GM19351 (cell line): Measurements from ENCODE around the gene HSPA4L.
A peak's percentile ranks its signal among the peaks of the same experiment; 100 is the strongest.

Experiments
- ATAC-seq: cut with Tn5 transposase; IDR thresholded peaks from one replicate; pipeline ENCODE4 v1.9.1; 2021; ENCODE audit warnings: mild to moderate bottlenecking, moderate library complexity; ENCODE audit not compliant: unreplicated experiment

The HSPA4L gene

DNA sequence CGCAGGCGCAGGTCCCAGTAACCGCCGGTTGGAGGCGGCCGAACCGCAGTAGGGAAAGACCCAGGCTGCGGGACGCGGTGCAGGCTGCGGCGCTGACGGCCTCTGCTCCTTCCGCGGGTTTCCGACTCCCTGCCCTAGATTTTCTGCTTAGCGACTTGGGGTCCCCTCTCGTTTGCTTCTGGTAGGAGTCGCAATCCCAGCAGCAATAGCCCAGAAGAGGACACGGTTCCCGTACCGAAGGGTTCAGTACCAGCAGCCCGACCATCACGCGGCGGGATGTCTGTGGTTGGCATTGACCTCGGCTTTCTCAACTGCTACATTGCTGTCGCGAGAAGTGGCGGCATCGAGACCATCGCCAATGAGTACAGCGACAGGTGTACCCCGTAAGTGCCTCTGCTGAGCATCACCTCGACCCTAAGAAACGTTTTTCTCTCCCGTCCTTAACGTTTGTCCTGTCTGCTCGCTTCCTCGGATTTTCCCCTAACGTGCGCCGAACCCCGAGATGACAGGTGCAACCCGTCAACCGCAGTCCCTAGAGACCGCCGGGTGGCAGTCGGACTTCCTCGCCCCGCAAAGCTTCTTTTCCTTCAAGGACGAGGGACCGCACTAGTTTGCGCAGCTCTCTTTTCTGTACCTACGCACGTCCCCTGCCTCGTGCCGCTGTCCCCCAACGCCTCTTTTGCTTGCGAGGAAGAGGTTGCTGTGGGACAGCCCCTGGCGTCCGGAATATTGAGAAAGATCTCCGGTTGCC is at the start of gene HSPA4L:
HSPA4L (plus strand) TSS at position 48 of the 751 bp plus-strand sequence; CDS start at position 277, 229 bp downstream.
- ATAC-seq = peak; percentile 38

DNA sequence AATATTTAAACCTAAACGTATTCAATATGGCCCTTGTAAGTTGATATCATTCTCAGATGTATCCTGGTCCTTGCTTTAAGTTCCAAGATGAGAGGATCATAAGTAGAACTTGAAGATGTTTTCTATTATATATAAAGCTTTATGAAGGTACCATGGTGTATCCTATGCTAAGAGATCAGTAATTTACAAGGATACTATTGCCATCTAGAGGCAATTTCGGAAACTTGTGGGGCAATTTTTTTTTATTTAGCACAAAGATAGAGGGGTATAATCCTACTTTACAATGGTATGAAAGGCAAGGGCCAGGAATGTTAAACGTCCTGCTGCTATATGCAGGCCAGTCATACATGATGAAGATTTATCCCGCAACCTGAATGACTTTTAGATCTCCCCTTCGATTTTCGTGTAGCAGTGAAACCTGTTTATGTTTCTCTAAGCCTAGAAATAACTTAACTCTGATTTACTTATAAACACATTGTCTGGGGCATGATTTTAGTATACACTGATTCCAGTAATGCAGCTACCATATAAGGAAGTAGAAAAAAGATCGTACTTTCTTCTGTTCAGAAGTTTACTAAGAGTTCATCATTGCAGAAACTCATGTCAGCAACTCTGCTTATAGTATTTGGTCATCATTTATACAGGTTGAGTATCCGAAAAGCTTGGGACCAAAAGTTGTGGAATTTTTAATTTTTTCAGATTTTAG is 49.3 kb upstream of the HSPA4L start:
- ATAC-seq = peak; percentile 80

DNA sequence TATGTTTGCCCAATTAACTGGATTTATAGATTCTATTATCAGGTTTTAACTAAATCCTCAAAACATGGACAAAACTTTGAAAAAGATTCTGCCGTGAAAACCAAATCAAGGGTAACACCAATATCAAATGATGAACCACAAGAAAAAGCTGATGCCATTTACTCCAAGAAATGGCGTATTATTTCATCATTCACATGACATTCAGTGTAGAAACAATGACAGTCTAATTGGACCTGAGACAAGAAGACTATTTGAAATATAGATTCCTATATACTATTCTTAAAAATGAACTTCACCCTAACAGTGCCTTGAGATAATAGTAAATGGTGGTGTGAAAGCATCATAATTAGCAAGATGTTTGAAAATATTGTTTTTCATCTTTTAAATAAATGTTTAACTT is 47.1 kb upstream of the HSPA4L start:
- no peak for ATAC-seq

DNA sequence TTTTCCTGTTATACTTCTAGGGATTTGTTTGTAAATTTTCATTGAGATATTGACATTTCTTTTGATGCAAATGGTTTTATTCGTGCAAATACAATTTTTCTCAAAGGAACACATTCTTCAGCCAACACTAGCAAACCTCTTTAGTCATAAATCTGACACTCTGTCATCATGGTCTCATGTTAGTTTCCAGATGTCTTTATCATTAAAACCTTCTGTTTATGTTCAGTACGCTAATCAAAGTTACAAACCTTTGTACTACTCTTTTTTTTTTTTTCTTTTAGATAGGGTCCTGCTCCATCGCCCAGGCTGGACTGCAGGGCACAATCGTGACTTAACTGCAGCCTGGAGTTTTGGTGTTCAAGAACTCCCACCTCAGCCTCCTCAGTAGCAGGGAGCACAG is 44.8 kb upstream of the HSPA4L start:
- ATAC-seq = no peak

DNA sequence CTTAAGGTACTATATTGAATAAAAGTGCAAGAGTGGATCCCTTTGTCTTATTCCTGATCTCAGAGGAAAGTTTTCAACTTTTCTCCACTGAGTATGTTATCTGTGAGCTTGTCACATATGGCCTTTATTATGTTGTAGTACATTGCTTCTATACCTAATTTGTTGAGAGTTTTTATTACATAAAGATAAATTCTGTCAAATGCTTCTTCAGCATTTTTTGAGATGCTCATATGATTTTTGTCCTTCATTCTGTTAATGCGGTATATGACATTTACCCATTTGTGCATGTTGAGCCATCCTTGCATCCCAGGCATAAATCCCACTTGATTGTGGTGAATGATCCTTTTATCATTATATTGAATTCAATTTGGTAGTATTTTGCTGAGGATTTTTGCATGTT is 40.9 kb upstream of the HSPA4L start:
- no peak for ATAC-seq

DNA sequence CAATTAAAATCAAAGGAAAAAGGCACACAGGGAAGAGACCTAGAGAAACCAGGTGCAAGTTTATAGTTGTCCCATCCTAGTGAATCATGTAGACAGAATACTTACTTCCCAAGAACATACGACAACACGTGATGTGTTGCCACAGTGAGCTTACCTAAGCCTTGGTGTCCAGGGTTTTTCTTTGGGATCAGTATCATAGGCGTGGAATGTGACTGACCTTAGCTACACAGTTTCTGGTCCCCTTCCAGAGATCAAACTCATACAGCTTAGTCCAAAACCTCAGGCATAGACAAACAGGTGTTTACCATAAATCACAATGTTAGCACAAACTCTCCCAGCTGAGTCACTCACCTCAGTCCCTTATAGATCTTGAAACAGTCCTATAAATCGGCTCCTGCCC is 34.2 kb upstream of the HSPA4L start:
- ATAC-seq = no peak

DNA sequence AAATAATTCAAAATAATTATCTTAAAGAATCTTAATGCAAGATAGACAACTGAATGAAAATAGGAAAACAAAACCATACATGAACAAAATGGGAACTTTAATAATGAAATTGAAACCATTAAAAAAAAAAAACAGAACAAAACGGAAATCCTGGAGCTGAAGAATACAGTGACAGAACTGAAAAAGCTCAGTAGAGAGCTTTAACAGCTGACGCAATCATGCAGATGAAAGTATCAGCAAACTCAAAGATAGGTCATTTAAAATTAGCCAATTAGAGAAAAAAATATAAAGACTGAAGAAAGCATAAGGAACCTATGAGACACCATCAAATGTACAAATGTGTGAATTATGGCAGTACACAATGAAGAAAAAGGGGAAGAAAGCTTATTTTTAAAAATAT is 33.2 kb upstream of the HSPA4L start:
- ATAC-seq = no peak

DNA sequence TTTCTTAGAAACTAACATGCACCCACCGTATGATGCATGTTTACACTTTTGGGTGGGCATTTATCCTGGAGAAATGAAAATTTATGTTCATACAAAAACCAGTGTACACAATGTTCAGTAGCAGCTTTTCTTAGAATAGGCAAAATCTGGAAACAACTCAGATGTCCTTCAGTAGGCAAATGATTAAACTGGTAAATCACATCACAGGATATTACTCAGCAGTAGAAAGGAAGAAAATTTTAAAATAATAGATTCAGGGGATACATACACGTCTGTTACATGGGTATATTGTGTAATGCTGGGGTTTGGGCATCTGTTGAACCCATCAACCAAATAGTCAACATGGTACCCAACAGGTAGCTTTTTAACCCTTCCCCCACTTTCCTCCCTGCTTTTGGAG is 25.2 kb upstream of the HSPA4L start:
- ATAC-seq = no peak

DNA sequence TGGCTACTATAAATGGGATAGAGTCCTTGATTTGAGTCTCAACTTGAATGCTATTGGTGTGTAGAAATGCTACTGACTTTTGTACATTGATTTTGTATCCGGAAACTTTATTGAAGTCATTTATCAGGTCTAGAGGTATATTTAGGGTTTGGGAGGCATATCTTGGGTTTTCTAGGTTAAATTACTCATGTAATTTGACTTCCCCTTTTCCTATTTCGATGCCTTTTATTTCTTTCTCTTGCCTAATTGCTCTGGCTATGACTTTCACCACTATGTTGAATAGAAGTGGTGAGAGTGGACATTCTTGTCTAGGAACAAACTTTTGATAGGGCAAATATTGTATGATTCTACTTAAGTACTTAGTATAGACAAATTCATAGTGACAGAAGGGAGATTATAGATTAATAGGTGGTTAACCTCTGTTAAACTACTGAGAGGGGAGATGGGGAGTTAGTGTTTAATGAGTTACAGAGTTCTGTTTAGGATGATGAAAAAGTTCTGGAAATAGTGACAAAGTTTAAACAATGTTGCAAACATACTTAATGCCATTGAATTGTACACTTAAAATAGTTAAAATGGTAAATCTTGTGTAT is 22.8 kb upstream of the HSPA4L start:
- ATAC-seq = no peak

DNA sequence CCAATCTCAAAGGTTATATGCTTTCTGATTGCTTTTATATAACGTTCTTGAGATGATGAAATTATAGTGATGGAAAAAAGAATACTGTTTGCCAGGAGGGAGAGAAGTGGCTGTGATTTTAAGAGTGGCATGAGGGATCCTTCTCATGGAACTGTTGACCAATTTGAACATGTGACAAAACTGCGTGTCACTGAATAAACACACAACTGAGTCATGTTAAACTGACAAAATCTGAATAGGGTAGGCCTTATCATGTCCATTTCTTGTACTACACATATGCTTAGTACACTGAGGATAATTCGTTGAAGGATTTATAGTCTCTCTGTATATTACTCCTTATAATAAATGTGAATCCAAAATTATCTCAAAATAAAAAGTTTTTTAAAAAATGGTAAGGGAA is 22.2 kb upstream of the HSPA4L start:
- ATAC-seq = no peak

DNA sequence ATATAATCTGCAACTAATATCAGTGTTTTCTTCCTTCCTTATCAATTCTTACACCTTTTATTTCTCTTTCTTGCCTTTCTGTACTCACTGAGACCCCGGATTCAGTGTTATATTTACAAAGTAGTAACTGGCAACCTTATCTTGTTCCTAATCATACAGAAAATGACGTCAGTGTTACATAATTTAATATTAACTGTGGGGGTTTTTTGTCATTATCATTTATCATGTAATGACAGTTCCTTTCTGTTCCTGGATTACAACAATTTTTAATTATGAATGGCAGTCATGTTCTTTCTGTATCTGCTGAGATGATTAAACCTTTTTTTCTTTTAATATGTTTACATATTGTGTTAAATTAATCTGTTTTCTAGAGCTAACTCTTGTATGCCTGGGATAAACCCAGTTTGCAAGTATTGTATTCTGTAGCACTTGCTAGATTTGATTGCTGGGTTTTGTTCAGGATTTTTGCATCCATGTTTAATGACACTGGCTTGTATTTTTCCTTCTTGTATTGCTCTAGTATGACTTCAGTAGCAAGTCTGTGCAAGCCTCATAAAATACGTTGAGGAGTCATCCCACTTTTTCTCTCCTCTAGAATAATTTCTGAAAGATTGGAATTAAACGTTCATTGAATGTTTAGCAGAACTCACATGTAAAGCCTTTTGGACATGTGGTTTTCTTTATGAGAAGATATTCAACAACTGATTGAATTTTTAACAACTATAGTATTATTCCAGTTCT is 10.4 kb upstream of the HSPA4L start:
- no peak for ATAC-seq

DNA sequence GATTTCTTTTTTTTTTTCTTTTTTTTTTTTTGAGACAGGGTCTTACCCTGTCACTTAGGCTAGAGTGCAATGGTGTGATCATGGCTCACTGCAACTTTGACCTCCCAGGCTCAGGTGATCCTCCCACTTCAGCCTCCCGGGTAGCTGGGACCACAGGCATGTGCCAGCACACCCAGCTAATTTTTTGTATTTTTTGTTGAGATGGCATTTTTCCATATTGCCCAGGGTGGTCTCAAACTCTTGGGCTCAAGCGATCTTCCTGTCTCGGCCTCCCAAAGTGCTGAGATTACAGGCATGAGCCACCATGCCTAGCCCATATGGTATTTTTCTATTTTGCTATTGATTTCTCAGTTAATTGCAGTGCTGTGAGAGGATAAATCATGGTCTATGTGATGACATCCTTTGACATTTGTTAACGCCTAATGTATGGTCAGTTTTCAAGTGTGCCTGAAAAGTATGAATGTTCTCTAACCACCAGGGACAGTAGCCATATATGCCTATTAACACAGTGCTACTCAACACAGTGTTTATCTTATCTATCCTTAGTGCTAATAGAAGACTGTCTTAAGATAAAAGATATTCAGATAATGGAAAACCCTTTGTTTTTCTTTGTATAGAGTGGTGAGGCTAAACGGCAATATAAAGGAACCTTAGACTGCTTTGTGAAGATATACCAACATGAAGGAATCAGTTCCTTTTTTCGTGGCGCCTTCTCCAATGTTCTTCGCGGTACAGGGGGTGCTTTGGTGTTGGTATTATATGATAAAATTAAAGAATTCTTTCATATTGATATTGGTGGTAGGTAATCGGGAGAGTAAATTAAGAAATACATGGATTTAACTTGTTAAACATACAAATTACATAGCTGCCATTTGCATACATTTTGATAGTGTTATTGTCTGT is 9.1 kb upstream of the HSPA4L start:
- no peak for ATAC-seq

DNA sequence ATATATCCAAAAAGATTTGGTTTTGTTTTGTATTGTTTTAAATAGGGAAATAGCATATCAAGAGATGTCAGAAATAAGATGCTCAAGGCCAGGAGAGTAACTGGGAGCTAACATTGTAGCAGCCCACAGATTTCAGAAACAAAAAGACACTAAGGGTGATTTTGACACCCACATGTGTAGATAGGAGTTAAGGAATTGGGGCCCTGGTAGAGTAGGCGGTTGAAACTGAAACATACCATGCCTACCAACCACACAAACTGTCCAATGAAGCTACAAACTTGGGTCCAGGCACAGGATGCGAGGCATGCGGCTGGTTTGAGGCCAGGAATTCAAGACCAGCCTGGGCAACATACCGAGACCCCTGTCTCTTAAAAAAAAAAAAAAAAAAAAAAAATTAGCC is 6.3 kb upstream of the HSPA4L start:
- peak; percentile 33 for ATAC-seq

DNA sequence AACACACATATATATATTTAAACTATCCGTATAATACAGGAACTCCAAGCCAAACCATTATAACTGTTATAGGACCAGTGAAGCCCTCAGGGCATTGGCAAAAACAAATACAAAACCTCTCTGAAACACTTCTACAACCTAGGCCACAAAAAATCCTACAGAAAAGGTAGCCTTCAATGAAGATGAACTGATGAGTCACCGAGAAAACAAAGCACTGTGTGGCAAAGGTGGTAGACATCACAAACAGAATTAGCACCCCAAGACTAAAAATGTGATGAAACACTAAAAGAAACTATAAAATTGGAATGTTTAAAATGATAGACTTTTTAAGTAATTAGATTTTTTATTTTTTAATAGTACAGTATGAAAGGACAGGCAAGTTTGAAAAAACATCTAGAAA is 5.5 kb upstream of the HSPA4L start:
- ATAC-seq = no peak

DNA sequence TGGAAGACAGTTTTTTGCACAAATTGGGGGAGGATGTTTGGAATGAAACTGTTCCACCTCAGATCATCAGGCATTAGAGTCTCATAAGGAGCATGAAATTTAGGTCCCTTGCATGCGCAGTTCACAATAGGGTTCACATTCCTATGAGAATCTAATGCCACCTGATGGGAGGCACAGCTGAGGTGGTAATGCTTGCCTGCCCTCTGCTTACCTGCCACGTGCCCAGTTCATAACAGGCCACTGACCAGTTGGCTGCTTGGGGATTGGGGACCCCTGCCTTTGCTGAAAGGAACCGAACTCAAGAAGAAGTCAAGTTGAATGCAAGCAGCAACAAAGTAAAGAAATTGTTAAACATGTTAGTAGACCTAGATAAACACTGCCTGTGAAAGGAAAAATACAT is 4.6 kb upstream of the HSPA4L start:
- ATAC-seq = no peak

DNA sequence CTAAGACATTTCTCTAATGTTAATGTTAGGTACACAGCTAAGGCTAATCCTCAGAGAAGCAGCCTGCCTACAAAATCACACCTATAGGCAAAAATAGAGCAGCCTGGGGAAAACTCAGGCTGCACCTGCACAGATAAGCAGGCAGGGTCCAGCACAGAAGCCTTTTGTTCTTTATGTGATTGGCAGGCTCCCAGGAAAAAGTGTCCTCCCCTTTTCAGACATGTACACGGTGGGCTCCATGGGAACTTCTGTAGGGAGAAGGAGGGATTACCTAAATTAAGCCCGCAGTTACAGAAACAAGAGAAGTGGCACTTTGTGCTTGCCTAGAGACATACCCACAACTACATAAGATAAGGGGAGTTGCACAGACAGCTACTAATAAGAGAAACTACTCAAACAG is 4.0 kb upstream of the HSPA4L start:
- ATAC-seq = no peak

DNA sequence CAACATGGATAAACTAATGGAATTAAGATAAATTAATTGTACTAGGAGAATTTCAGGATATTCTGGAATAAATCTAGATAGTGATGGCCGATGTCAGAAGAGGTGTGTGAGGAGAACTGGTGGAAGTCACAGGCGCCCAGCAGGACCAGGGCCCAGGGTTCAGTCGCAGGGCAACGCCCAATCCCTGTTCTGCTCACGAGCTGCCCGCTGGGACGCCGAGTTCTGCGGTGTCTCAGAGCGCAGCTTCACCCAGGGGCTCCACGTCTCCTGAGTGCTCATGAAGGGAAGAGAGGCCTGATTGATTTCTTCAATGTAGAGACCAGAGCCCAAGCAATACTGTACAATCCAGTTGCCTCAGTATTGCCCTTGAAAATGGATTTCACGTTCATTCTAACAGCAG is 1.5 kb upstream of the HSPA4L start:
- ATAC-seq = no peak

DNA sequence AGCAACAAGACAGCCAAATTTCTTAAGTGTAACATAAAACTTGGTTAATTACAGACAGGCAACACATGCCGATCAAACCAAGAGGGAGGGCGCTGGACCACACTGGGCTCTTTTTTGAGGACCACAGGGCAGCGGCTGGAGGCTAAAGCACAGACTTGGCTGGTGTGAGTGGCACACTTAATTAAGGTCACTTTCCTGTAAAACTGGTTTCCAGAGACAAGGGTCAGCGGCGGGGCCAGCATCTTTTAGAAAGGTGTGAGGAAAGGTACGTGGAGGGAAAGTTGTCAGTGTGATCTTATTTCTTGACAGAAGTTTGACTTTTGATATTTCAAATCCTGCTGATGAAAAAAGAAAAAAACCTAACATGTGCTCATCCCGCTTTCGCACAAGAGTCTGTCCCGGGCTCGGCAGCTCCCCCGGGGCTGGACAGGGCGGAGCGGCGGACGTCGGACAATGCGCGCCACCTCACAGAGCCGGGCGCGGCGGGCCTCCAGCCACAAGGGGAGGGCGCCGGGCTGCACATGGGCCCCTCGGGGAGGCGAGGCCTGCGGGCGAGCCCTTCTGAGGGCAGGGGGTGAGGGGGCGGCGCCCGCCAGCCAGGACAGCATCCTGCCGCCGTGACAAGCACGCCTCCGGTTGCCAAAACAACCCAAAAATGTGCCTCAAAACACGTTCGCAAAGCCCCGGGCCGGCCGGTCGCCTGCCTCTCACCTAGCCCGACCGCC is 660 bp upstream of the HSPA4L start:
- ATAC-seq = peak; percentile 32

DNA sequence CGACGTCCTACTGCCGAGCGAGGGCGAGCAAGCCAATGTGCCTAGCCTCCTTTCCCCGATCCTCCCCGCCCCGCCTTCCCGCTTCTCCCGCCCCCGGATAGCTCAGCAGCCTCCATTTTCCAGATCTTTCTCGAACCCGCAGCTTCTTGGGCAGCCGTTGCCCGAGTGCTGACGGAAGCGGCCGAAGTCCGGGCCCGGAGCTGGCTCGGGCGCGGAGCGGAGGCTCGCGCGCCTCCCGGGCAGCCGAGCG is 172 bp upstream of the HSPA4L start:
- ATAC-seq = peak; percentile 73
